Measurements from ENCODE around the gene MXRA7.
"Not testable (repeated sequence)": the region's sequence is repeated elsewhere in the genome, so short reads cannot be mapped to it uniquely, and the experiment has no call there.

Gene MXRA7

DNA sequence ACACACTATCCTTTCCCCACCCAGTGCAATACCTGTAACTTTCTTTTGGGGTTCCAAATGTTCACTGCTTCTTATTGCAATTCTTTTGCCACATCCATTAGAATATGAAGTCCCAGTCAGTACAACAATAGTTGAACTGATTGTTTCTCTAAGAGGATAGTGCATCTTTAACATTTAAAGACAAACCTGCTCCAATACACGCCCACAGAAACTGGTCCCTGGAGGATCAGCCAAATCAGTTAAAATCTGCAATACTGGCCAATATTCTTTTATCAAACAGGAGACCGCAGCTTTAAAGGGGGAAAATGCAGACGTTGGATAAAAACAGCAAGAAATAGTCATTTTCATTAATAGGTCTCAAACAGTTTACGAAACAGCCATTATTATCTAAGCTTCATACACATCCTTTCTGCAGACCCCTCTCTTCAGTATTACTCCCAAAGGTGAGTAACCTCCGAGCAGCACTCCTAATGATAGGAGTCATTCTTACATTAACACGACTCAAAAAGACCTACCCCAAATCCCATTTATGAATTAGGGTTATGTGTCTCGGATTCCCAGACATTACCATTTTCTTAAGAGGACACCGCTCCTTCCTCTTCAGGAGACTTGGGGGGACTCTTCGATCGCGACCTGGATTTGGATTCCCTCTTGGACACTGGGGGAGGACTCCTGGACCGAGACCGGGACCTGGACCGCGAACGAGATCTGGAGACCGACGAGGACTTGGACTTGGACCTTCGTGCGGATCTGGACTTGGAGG, 25.0 kb upstream of the MXRA7 start:
- DNase-seq (ENCODE audit: low spot score), result no peak

DNA sequence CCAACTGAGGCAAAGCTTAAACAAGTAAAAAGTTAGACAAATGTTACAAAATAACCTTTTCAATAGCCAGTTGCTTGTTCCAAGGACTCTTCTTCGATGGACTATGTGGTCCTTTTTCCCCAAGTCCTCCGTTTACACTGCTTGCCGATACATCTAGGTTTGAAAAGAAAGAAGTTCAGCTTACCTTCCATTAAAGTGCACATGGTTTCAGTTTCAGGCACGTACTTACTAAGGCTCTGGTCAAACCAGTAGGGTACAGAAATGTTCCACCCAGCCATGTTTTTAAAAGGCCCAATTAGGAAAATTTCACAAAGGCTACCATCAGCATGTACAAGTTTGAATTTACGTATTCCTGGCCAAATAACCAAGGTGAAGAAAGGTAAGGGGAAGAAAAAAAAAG, 24.2 kb upstream of the MXRA7 start:
- DNase-seq (ENCODE audit: low spot score), result no peak

DNA sequence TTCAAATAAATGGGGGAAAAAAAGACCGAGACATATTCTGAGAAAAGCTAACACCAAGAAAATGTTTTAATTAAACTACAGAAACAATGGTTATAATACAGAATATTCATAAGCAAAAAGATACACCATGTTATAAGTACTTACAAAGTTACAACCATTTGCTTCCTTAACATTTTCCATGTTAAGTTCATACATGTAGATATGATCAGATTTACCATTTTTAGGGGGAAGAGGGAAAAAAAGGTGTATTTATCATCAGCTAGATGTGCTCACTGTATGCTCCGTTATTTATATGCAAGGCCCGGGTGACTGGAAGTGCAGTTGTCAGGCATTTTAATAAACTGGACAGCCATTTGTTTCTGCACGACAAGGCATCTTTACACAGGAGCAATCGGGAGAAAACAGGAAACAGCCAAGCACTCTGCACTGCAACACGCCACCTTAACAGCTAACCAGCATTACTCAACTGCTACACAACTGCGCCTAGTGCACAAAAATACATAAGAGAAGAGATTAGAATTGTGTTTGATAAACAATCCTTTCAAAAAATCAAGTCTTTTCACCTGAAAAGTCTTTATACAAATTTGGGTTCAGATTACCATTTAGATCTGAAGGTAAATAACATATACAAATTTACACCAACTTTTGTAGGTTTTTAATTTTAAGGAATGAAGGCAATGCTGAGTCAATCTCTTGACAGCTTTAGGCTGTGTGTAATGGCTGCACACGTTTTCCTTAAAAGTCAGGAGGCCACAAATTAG, 23.5 kb upstream of the MXRA7 start:
- no peak for DNase-seq (ENCODE audit: low spot score)

DNA sequence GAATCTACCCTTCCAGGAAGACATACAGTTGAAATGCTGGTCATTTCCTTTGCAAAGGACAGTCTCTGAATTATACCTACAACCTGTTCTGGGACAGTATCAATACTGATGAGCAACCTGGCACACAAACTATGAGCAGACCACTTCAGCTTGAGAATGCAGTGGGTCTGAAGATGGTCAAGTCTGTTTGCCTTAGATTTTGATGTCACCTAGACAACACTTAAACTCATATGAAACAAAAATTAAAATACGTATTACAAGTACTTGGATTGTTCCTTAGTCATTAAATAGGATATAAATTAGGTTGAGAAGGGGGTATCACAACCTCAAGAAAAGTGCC, 22.8 kb upstream of the MXRA7 start:
- no peak for DNase-seq (ENCODE audit: low spot score)

- no peak for DNase-seq (ENCODE audit: low spot score)
Observed at GRCh38 chr17:76732734-76733617, 22.2 kb upstream of the MXRA7 start.

DNA sequence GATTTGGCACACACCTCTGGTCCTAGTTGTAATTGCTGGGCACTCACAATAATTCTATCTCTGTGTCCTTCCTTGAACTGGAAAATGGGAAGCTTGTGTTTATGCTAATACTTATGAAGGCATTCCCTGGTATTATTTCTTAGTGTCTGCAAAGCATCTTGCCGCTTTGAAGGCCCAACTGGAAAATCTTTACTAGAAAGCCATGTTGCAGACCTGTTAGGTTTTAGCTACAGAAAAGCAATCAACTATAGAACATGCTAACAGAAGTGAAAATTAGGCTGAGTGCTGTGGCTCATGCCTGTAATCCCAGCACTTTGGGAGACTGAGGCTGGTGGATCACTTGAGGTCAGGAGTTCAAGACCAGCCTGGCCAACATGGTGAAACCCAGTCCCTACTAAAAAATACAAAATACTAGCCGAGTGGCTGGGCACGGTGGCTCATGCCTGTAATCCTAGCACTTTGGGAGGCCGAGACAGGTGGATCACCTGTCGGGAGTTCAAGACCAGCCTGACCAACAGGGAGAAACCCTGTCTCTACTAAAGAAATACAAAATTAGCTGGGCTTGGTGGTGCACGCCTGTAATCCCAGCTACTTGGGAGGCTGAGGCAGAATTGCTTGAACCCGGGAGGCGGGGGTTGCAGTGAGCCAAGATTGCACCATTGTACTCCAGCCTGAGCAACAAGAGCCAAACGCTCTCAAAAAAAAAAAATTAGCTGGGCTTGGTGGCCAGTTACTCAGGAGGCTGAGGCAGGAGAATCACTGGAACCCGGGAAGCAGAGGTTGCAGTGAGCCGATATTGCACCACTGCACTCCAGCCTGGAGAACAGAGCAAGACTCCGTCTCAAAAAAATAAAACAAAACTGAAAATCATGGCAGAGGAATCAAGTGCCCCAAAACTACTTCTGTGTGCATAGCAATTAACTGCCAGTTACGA, 21.3 kb upstream of the MXRA7 start:
- DNase-seq (ENCODE audit: low spot score), result not testable (repeated sequence)

DNA sequence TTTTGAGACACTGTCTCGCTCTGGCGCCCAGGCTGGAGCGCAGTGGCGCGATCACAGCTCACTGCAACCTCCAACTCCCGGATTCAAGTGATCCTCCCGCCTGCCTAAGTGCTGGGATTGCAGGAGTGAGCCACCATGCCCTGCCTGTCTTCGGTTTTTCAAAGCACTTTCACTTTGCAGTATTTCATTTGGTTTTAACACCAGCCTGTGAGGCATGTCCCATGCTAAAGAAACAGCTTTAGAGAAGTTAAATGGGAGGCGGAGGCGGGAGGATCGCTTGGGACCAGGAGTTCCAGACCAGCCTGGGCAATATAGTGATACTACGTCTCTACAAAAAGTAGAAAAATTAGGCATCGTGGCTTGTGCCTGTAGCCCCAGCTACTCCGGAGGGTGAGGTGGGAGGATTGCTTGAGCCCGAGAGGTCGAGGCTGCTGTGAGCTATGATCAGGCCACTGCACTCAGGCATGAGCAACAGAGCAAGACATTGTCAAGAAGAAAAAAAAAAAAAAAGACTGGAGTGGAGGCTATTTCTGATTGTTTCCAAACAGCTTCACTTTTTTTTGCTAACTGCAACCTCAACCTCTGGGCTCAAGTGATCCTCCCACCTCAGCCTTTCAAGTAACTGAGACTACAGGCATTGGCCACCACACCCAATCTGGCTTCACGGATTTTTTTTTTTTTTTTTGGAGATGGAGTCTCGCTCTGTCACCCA, 17.1 kb upstream of the MXRA7 start:
- DNase-seq (ENCODE audit: low spot score), result no peak

GRCh38 chr17:76726776-76727718, 16.3 kb upstream of the MXRA7 start, which contains the start of gene METTL23:
Gene METTL23, plus strand, starts transcription at chr17:76726839. Its CDS starts 2,872 bp downstream, at chr17:76729711.
- DNase-seq (ENCODE audit: low spot score), result peak; percentile 88

DNA sequence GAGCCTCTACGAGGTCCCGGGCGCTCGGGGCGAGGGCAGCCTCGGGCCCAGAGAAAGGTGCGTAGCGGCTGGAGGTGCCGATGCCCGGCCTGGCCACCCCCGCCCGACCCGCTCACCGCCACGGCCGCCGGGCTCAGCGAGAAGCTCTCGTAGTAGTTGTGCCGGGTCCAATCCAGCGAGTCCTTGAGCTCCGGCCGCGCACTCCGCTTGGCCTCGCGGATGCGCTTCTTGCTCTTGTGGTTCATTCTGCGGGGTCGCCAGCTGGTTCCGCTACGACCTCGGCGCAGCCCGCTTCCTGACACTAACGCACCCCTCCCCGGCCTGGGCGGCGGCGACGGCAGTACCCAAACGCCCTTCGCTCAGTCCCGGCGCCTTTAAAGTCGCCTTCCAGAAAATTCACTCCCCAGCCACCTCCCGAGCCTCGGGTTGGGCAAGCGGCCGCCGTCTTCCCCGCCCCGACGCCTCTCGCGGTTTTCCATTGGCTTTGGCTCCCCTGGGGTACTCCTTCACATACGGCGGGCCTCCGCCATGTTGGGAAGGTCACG, 15.5 kb upstream of the MXRA7 start, which contains the start of gene JMJD6:
Gene JMJD6, minus strand, starts transcription at position 376 of the 545 bp plus-strand sequence. Its CDS starts 131 bp downstream, at position 245.
- peak; percentile 100 for DNase-seq (ENCODE audit: low spot score)

DNA sequence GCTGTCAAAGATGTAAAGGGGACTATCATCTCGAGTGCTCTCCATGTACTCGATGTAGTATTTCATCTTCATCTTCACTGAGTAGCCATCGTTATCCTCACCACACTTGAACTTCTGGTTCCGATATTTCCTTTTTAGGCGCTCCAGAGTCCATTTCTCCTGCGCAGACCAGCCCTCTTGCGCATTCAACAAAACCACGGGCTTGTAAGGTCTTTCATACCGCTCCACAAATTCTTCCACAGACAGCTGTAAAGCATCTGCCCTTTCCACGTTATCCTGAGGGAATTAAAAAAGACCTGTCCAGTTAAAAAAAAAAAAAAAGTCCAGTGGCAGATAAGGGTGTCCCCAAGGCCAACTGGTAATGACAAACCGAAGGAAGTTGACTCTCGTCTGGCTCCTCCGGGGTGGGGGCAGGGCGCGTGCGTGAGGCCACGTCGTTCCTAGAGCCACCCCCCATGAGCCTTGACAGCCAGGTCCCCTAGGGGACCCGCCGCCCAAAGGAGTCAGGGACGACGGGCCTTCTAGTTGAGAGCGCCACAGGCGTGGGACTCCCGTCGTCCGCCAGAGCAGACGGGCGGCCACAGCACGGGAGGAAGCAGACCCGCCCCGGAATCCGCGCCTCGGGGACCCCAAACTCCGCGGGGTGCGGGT, 14.9 kb upstream of the MXRA7 start:
- no peak for DNase-seq (ENCODE audit: low spot score)

DNA sequence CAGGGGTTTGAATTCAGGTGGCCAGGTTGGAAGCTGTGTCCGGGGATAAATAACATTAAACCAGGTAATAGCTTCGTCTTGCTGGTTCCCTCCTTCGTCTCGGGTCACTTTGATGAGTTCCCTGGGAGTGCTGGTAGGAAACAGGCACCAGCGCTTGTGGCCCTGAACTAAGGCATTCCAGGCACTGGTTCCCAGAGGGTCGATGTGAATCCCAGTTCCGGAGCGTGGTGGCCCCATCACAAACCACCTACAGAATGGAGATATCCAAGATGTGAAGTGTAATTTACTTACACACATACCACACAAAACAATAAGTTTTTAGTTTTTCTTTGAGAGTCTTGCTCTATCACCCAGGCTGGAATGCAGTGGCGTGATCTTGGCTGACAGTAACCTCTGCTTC, 13.0 kb upstream of the MXRA7 start:
- no peak for DNase-seq (ENCODE audit: low spot score)

DNA sequence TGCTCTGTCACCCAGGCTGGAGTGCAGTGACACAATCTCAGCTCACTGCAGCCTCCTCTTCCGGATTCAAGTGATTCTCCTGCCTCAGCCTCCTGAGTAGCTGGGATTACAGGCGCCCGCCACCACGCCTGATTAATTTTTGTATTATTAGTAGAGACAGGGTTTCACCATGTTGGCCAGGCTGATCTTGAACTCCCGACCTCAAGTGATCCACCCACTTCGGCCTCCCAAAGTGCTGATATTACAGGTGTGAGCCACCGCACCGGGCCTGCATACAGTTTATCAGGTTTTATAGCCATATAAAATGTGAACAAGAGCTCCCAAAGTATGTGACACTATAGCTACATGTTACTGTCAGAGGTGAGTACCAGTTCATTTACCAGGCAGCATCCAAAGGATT, 12.2 kb upstream of the MXRA7 start:
- DNase-seq (ENCODE audit: low spot score), result not testable (repeated sequence)

DNA sequence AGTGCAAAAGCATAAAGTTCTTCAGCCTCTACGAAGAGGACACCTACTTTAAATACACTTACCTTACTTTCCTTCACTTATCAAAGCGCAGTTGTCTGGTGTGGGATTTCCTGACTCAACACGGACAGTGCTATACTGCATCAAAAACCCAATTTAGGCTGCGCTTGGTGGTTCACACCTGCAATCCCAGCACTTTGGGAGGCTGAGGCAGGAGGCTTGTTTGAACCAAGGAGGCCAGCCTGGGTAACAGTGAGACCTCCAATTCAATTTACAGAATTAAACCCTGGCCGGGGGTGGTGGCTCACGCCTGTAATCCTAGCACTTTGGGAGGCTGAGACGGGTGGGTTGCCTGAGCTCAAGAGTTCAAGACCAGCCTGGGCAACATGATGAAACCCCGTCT, 11.5 kb upstream of the MXRA7 start:
- DNase-seq (ENCODE audit: low spot score), result no peak

DNA sequence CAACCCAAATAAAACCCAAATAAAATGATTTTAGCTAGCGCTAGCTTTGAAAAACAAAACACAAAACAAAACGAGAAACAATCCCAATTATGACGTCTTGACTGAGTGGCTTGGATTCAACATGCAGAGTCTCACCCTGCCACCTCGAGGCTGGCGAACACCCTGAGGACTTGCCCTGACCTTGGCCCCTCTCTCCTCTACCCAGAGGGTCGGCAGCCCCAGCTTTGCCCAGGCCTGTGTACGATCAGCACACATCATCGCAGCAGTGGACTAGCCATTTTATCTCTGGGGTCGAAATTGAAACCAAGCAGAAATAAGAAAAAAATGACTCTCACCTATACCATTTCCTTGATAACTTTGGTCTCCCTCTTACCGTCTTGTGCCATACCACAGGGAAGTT, 10.7 kb upstream of the MXRA7 start:
- DNase-seq (ENCODE audit: low spot score), result no peak

DNA sequence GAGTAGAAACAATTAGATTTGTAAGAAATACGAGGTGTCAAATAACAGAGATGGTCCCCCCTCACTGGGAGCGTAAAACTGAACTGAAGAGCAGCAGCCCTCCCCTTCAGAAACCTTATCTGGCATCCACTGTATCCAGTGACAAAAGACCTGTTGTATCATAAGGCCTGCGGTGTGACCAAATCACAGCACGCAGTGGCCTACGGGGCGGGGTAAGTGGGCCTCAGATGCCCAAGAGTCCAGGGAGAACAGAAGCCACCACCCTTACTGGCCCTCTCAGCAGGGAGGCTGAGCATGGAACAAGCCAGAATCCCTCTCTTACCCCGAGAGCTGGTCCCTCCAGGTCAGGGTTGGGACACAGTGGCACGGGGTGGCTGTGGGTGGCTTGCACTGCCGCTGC, 10.2 kb upstream of the MXRA7 start:
- DNase-seq (ENCODE audit: low spot score), result no peak

- no peak for DNase-seq (ENCODE audit: low spot score)
Observed at GRCh38 chr17:76720211-76720610, 9.4 kb upstream of the MXRA7 start.

GRCh38 chr17:76718516-76718915, 7.8 kb upstream of the MXRA7 start:
- DNase-seq (ENCODE audit: low spot score), result no peak

GRCh38 chr17:76716839-76717215, 6.1 kb upstream of the MXRA7 start:
- DNase-seq (ENCODE audit: low spot score), result no peak
